Prostate gland (tissue), 2 donors: ENCODE measurements around the gene S100A6.

Experiments used
- POLR2A ChIP-seq: fragments of 450-650 bp; IDR thresholded peaks from one replicate; pipeline ENCODE4 v1.6.1; 2016; ENCODE audit warnings: antibody characterized with exemption, mild to moderate bottlenecking
- POLR2AphosphoS5 ChIP-seq: sonication (generic); formaldehyde crosslinking; IDR thresholded peaks from one replicate; pipeline ENCODE4 v1.6.1; 2017; ENCODE audit warnings: antibody characterized with exemption
- TF ChIP-seq, protein P1 (sequence below), 4 experiments: fragments of 200-600 bp in 2 of 4; fragments of 450-650 bp in 2 of 4; sonication (generic) in 2 of 4; IDR thresholded peaks; 1 replicate in 3 of 4; 2 replicates in 1 of 4; pipeline ENCODE4 v1.5.1; 2016 to 2019; ENCODE audit warnings: antibody characterized with exemption in 4 of 4, mild to moderate bottlenecking in 2 of 4, moderate library complexity in 2 of 4

DNA sequence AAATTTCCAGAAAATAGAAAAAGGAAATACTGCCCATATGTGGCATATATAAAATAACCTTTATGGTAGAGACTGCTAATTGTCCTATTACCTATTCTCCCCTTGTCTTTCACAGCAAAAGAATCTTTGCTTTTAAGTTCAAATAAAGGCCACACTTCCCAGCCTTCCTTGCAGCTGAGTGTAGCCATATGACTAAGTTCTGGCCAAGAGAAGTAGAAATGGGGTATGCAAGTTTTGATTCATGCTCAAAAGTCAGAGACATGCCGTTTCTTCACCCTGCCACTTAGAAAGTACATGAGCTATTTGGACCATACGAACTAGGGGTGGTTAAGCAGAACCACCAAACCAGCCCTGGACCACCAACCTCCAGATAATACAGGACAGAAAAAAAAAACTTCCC is 48.2 kb upstream of the S100A6 start:
- TF ChIP-seq, protein P1, sequence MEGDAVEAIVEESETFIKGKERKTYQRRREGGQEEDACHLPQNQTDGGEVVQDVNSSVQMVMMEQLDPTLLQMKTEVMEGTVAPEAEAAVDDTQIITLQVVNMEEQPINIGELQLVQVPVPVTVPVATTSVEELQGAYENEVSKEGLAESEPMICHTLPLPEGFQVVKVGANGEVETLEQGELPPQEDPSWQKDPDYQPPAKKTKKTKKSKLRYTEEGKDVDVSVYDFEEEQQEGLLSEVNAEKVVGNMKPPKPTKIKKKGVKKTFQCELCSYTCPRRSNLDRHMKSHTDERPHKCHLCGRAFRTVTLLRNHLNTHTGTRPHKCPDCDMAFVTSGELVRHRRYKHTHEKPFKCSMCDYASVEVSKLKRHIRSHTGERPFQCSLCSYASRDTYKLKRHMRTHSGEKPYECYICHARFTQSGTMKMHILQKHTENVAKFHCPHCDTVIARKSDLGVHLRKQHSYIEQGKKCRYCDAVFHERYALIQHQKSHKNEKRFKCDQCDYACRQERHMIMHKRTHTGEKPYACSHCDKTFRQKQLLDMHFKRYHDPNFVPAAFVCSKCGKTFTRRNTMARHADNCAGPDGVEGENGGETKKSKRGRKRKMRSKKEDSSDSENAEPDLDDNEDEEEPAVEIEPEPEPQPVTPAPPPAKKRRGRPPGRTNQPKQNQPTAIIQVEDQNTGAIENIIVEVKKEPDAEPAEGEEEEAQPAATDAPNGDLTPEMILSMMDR (IDR thresholded peaks at IDR 0.05): no peak
- TF ChIP-seq POLR2A (no peak), POLR2AphosphoS5 (no peak)
